Endothelial cell of umbilical vein (primary cell): ENCODE results near the gene OPRD1. TPM values are rescaled to one million over a fixed set of nuclear protein-coding genes. Genes with fewer than 3 reads are reported as not detected.
A peak's percentile ranks its signal among the peaks of the same experiment; 100 is the strongest.

Experiments
- BruUV-seq: library from RNA; stranded (reverse); fragments of 400-500 nt; replicated peaks from 2 replicates; lab custom pipeline; 2021; lab: Mats Ljungman, UMichigan
- CTCF ChIA-PET: fragments of 300-600, 350-600 bp; sonication (Branson Sonifier 250); formaldehyde crosslinking; loops from one replicate; lab custom pipeline; 2021; ENCODE audit warnings: antibody characterized with exemption, inconsistent platforms; lab: Charles Lee
- POLR2A ChIA-PET: fragments of 300-600, 350-600 bp; sonication (Branson Sonifier 250); formaldehyde crosslinking; loops from one replicate; lab custom pipeline; 2021; ENCODE audit warnings: antibody characterized with exemption, inconsistent platforms; lab: Charles Lee
- DNase-seq: peaks from one replicate; pipeline ENCODE4 v3.0.0-alpha.2; 2011; ENCODE audit warnings: low read depth, low spot score
- FAIRE-seq: peaks from 2 replicates; lab custom pipeline; 2011; peaks lifted over from hg19 to GRCh38; lab: Jason Lieb, UNC
- H2AFZ ChIP-seq: 2 replicates; pipeline ENCODE4 v1.6.0; 2012; ENCODE audit warnings: low read depth, low read length, control low read depth, inconsistent platforms
- H3K27ac ChIP-seq: 2 replicates; pipeline ENCODE4 v1.5.1; 2011; ENCODE audit warnings: low read depth, mild to moderate bottlenecking, control low read depth, low read length, moderate library complexity; ENCODE audit not compliant: insufficient read depth
- H3K27me3 ChIP-seq, 2 experiments: 2 replicates each; pipeline versions ENCODE4 v1.6.0 to v1.6.1; 2011; ENCODE audit warnings: low read length in 2 of 2, mixed read lengths in 1 of 2; ENCODE audit not compliant: control insufficient read depth in 2 of 2, insufficient read depth in 2 of 2
- H3K36me3 ChIP-seq, 2 experiments: 2 replicates in 1 of 2; 3 replicates in 1 of 2; pipeline ENCODE4 v1.5.1; 2011; ENCODE audit warnings: low read length in 2 of 2, mild to moderate bottlenecking in 1 of 2, moderate library complexity in 1 of 2; ENCODE audit not compliant: control insufficient read depth in 2 of 2, insufficient read depth in 2 of 2; ENCODE audit errors: extremely low read depth in 1 of 2
- H3K4me1 ChIP-seq: 3 replicates; pipeline ENCODE4 v1.5.1; 2011; ENCODE audit warnings: mild to moderate bottlenecking, low read length; ENCODE audit not compliant: control insufficient read depth, insufficient read depth; ENCODE audit errors: extremely low read depth
- H3K4me2 ChIP-seq: 2 replicates; pipeline ENCODE4 v1.6.1; 2011; ENCODE audit warnings: low read length, control low read depth, mixed read lengths; ENCODE audit not compliant: insufficient read depth
- H3K4me3 ChIP-seq, 3 experiments: fragments of 200-600 bp in 1 of 3; sonication (generic), shearing (Covaris generic) in 1 of 3; replicated peaks in 1 of 3; 2 replicates each; pipeline ENCODE4 v1.5.1; 2011 to 2016; ENCODE audit warnings: control low read depth in 3 of 3, low read length in 3 of 3, mild to moderate bottlenecking in 2 of 3, inconsistent platforms in 1 of 3, low read depth in 1 of 3, moderate library complexity in 1 of 3; ENCODE audit not compliant: insufficient read depth in 1 of 3
- H3K79me2 ChIP-seq: 2 replicates; pipeline ENCODE4 v1.6.0; 2012; ENCODE audit warnings: low read length, inconsistent platforms; ENCODE audit not compliant: control insufficient read depth, insufficient read depth
- H3K9ac ChIP-seq: replicated peaks from 2 replicates; pipeline ENCODE3; 2011; ENCODE audit warnings: low read length, control low read depth; ENCODE audit not compliant: insufficient read depth; ENCODE audit errors: extremely low read depth
- H3K9me1 ChIP-seq: replicated peaks from 3 replicates; pipeline ENCODE4 v1.6.0; 2011; ENCODE audit warnings: mild to moderate bottlenecking, low read length; ENCODE audit not compliant: control insufficient read depth, insufficient read depth; ENCODE audit errors: extremely low read depth
- H3K9me3 ChIP-seq: replicated peaks from 2 replicates; pipeline ENCODE4 v1.5.1; 2012; ENCODE audit warnings: low read length, inconsistent platforms; ENCODE audit not compliant: control insufficient read depth, insufficient read depth
- H4K20me1 ChIP-seq: replicated peaks from 2 replicates; pipeline ENCODE3; 2011; ENCODE audit warnings: mild to moderate bottlenecking, low read length; ENCODE audit not compliant: control insufficient read depth, insufficient read depth; ENCODE audit errors: extremely low read depth
- CTCF ChIP-seq, 2 donors: IDR thresholded peaks; 1 replicate in 1 of 2; 2 replicates in 1 of 2; pipeline ENCODE4 v1.5.1; 2011; ENCODE audit warnings: low read length in 2 of 2, mild to moderate bottlenecking in 2 of 2, moderate library complexity in 2 of 2, control low read depth in 1 of 2, inconsistent platforms in 1 of 2, low read depth in 1 of 2; ENCODE audit not compliant: insufficient read depth in 1 of 2; ENCODE audit errors: extremely low read depth in 1 of 2
- EZH2 ChIP-seq: IDR thresholded peaks from 2 replicates; pipeline ENCODE4 v1.6.1; 2012; ENCODE audit warnings: borderline replicate concordance, low read depth, mild to moderate bottlenecking, moderate library complexity, low read length, inconsistent platforms; ENCODE audit not compliant: severe bottlenecking
- GATA2 ChIP-seq: IDR thresholded peaks from 2 replicates; pipeline ENCODE4 v1.7.0; 2011; ENCODE audit warnings: low read depth, mild to moderate bottlenecking, moderate library complexity, mixed read lengths, low read length; ENCODE audit not compliant: insufficient read length, insufficient read depth
- dilution Hi-C: fragments of 300-500 bp; cut with MboI; formaldehyde crosslinking; loops from one replicate; pipeline ENCODE4 v1.15.0; 2019; ENCODE audit warnings: low sequenced_read_pairs; ENCODE audit not compliant: extremely low pct_ligation_motif_present
- intact Hi-C: fragments of 100-400 bp; cut with micrococcal nuclease; formaldehyde crosslinking; loops from one replicate; pipeline ENCODE4 v1.10.0; 2022
- polyA plus RNA-seq, 4 experiments: library from polyadenylated mRNA; depleted of rRNA in 3 of 4; stranded (reverse) in 3 of 4; unstranded in 1 of 4; fragments of >200 nt; gene quantifications; 2 replicates each; pipeline versions ENCODE4 v1.2.1 to v1.2.3, GENCODE V29; 2011 to 2012; ENCODE audit warnings: missing spikeins in 1 of 4
- total RNA-seq: library from RNA; stranded (reverse); gene quantifications from 2 replicates; pipeline ENCODE4 v1.2.3, GENCODE V29; 2021

OPRD1 gene
- total and polyA plus RNA-seq, 2 donors (not counting 3 experiments of a cell fraction or from before 2014, with no cell fraction given): not detected

- POLR2A ChIA-PET: no interaction called here
- intact Hi-C loops: no loop called here
- no peak overlapping the region for H3K27ac ChIP-seq
These were observed 76.9 kb downstream of the OPRD1 start for GRCh38 chr1:28888915-28889314.

More at GRCh38 chr1:28888915-28889314, 76.9 kb downstream of the OPRD1 start:
- CTCF ChIA-PET: interaction anchor here (2.7 kb wide), 1 partner anchor 144 kb away, joined by 17 read pairs; no protein-coding TSS in a partner anchor
- Histone ChIP-seq H3K27me3 (no peaks in the 10 kb centered on the region), H4K20me1 (no peaks in the 10 kb centered on the region), H3K36me3 (peaks cover 0 to 4% of the 10 kb centered on the region in 2 experiments), H3K4me2 (no peak overlapping the region), H3K9me3 (no peaks in the 10 kb centered on the region), H2AFZ (no peak overlapping the region), H3K9me1 (no peaks in the 10 kb centered on the region), H3K9ac (no peak overlapping the region), H3K4me3 (no peak overlapping the region), H3K79me2 (peaks cover 3% of the 10 kb centered on the region), H3K4me1 (peaks cover 21% of the 10 kb centered on the region)
- dilution Hi-C loops: no loop called here
- FAIRE-seq (peak; percentile 82), DNase-seq (no peak)
- no TSS peak for BruUV-seq
- TF ChIP-seq GATA2: no peak
- TF ChIP-seq CTCF (IDR thresholded peaks at IDR 0.05; ENCODE audit: extremely low read depth in 1 of 2, insufficient read depth in 1 of 2, low read depth in 1 of 2, low read length in 2 of 2): no peak
- no peak for TF ChIP-seq EZH2
